ENCODE data around the gene HPS4. TPM values are rescaled to one million over a fixed set of nuclear protein-coding genes. Genes with fewer than 3 reads are reported as not detected.
"Not testable (repeated sequence)": the region's sequence is repeated elsewhere in the genome, so short reads cannot be mapped to it uniquely, and the experiment has no call there.

Gene HPS4
- total RNA-seq, 2 donors from 2014 or later: 50.5 to 62.2 TPM

- H3K4me3 Mint-ChIP-seq: peak within 1 kb of the TSS; percentile 87 to 93
- no peaks in the 10 kb centered on the region for H3K9me3 Mint-ChIP-seq
- H3K36me3 Mint-ChIP-seq (ENCODE audit: insufficient read depth in 2 of 2): peaks cover 5 to 6% of the 10 kb centered on the region in 2 donors
- ATAC-seq (replicated peaks in 1 of 2) (peak; percentile 86 to 88), DNase-seq (peak; percentile 85 to 87)
- H3K27me3 Mint-ChIP-seq (ENCODE audit: low read depth): peaks cover 17% of the 10 kb centered on the region
- peaks cover 51% of the 10 kb centered on the region for H3K4me1 Mint-ChIP-seq (ENCODE audit: low read depth)
- peak within 1 kb of the TSS; percentile 92 for H3K27ac Mint-ChIP-seq
These were observed 54.8 kb downstream of the HPS4 start, which contains the start of gene ASPHD2 for GRCh38 chr22:26428515-26429457. ASPHD2 (plus strand) TSS chr22:26429260; CDS start chr22:26433616, 4,356 bp downstream.

GRCh38 chr22:26426924-26427323 lies 56.7 kb downstream of the HPS4 start:
- H3K4me1 Mint-ChIP-seq (ENCODE audit: low read depth): peaks cover 41% of the 10 kb centered on the region
- ATAC-seq (replicated peaks in 1 of 2) (no peak), DNase-seq (no peak)
- H3K27ac Mint-ChIP-seq: peak overlapping the region; percentile 88
- H3K4me3 Mint-ChIP-seq: peak overlapping the region; percentile 52 to 74
- peaks cover 3 to 9% of the 10 kb centered on the region in 2 donors for H3K36me3 Mint-ChIP-seq (ENCODE audit: insufficient read depth in 2 of 2)
- peaks cover 1 to 3% of the 10 kb centered on the region in 2 donors for H3K9me3 Mint-ChIP-seq
- H3K27me3 Mint-ChIP-seq (ENCODE audit: low read depth): peaks cover 17% of the 10 kb centered on the region

GRCh38 chr22:26418620-26419019 lies 65.0 kb downstream of the HPS4 start:
- DNase-seq (no peak), ATAC-seq (replicated peaks in 1 of 2) (no peak)
- Mint-ChIP-seq H3K9me3 (peaks cover 1 to 3% of the 10 kb centered on the region in 2 donors), H3K4me1 (ENCODE audit: low read depth) (no peaks in the 10 kb centered on the region), H3K4me3 (no peak overlapping the region), H3K27ac (no peak overlapping the region), H3K27me3 (ENCODE audit: low read depth) (peaks cover 21% of the 10 kb centered on the region), H3K36me3 (ENCODE audit: insufficient read depth in 2 of 2) (peaks cover 0 to 4% of the 10 kb centered on the region in 2 donors)

GRCh38 chr22:26417406-26417805 lies 66.2 kb downstream of the HPS4 start:
- peaks cover 21% of the 10 kb centered on the region for H3K27me3 Mint-ChIP-seq (ENCODE audit: low read depth)
- H3K9me3 Mint-ChIP-seq: peaks cover 0 to under 1% of the 10 kb centered on the region in 2 donors
- H3K27ac Mint-ChIP-seq: no peak overlapping the region
- no peak for ATAC-seq (replicated peaks in 1 of 2)
- no peak overlapping the region for H3K4me3 Mint-ChIP-seq
- DNase-seq: no peak
- H3K36me3 Mint-ChIP-seq (ENCODE audit: insufficient read depth in 2 of 2): no peaks in the 10 kb centered on the region
- H3K4me1 Mint-ChIP-seq (ENCODE audit: low read depth): no peaks in the 10 kb centered on the region

- Mint-ChIP-seq H3K9me3 (no peaks in the 10 kb centered on the region), H3K4me1 (ENCODE audit: low read depth) (no peaks in the 10 kb centered on the region), H3K27ac (no peak overlapping the region), H3K36me3 (ENCODE audit: insufficient read depth in 2 of 2) (no peaks in the 10 kb centered on the region), H3K4me3 (no peak overlapping the region), H3K27me3 (ENCODE audit: low read depth) (peaks cover 21% of the 10 kb centered on the region)
- ATAC-seq (replicated peaks in 1 of 2): no peak
- no peak for DNase-seq
These were observed 66.8 kb downstream of the HPS4 start for GRCh38 chr22:26416670-26417276.

- ATAC-seq (replicated peaks in 1 of 2) (no peak), DNase-seq (no peak)
- Mint-ChIP-seq H3K9me3 (no peaks in the 10 kb centered on the region), H3K4me1 (ENCODE audit: low read depth) (no peaks in the 10 kb centered on the region), H3K27me3 (ENCODE audit: low read depth) (peaks cover 21% of the 10 kb centered on the region), H3K4me3 (no peak overlapping the region), H3K27ac (no peak overlapping the region), H3K36me3 (ENCODE audit: insufficient read depth in 2 of 2) (no peaks in the 10 kb centered on the region)
These were observed 67.3 kb downstream of the HPS4 start for GRCh38 chr22:26416256-26416655.

- no peak overlapping the region for H3K4me3 Mint-ChIP-seq
- DNase-seq: no peak
- no peaks in the 10 kb centered on the region for H3K9me3 Mint-ChIP-seq
These were observed 69.2 kb downstream of the HPS4 start for GRCh38 chr22:26414347-26414746.

GRCh38 chr22:26410386-26410785 lies 73.2 kb downstream of the HPS4 start:
- H3K36me3 Mint-ChIP-seq (ENCODE audit: insufficient read depth in 2 of 2): no peaks in the 10 kb centered on the region
- H3K9me3 Mint-ChIP-seq: no peaks in the 10 kb centered on the region
- no peaks in the 10 kb centered on the region for H3K4me1 Mint-ChIP-seq (ENCODE audit: low read depth)
- peaks cover 6% of the 10 kb centered on the region for H3K27me3 Mint-ChIP-seq (ENCODE audit: low read depth)
- no peak overlapping the region for H3K4me3 Mint-ChIP-seq
- DNase-seq (no peak), ATAC-seq (replicated peaks in 1 of 2) (no peak)
- no peak overlapping the region for H3K27ac Mint-ChIP-seq

More at GRCh38 chr22:26414347-26414746, 69.2 kb downstream of the HPS4 start:
- Mint-ChIP-seq H3K27me3 (ENCODE audit: low read depth) (peaks cover 25% of the 10 kb centered on the region), H3K27ac (no peak overlapping the region), H3K36me3 (ENCODE audit: insufficient read depth in 2 of 2) (no peaks in the 10 kb centered on the region), H3K4me1 (ENCODE audit: low read depth) (no peaks in the 10 kb centered on the region)
- ATAC-seq (replicated peaks in 1 of 2): peak in 1 of 2 donors; percentile 25

- ATAC-seq (replicated peaks in 1 of 2) (no peak), DNase-seq (no peak)
- Mint-ChIP-seq H3K4me1 (ENCODE audit: low read depth) (peaks cover 1% of the 10 kb centered on the region), H3K27ac (no peak overlapping the region), H3K36me3 (ENCODE audit: insufficient read depth in 2 of 2) (no peaks in the 10 kb centered on the region), H3K9me3 (no peaks in the 10 kb centered on the region), H3K27me3 (ENCODE audit: low read depth) (peaks cover 11% of the 10 kb centered on the region), H3K4me3 (no peak overlapping the region)
These were observed 73.8 kb downstream of the HPS4 start for GRCh38 chr22:26409719-26410335.

GRCh38 chr22:26408562-26409220 lies 74.9 kb downstream of the HPS4 start:
- not testable (repeated sequence) for H3K27ac Mint-ChIP-seq; ATAC-seq (replicated peaks in 1 of 2); DNase-seq; H3K36me3 Mint-ChIP-seq (ENCODE audit: insufficient read depth in 2 of 2); H3K4me3 Mint-ChIP-seq; H3K9me3 Mint-ChIP-seq
- H3K4me1 Mint-ChIP-seq (ENCODE audit: low read depth): peaks cover 11% of the 10 kb centered on the region
- peaks cover 18% of the 10 kb centered on the region for H3K27me3 Mint-ChIP-seq (ENCODE audit: low read depth)

- Mint-ChIP-seq H3K27ac (no peak overlapping the region), H3K4me1 (ENCODE audit: low read depth) (peaks cover 21% of the 10 kb centered on the region), H3K9me3 (no peaks in the 10 kb centered on the region), H3K4me3 (no peak overlapping the region), H3K27me3 (ENCODE audit: low read depth) (peaks cover 26% of the 10 kb centered on the region), H3K36me3 (ENCODE audit: insufficient read depth in 2 of 2) (no peaks in the 10 kb centered on the region)
- ATAC-seq (replicated peaks in 1 of 2) (no peak), DNase-seq (no peak)
These were observed 77.5 kb downstream of the HPS4 start for GRCh38 chr22:26406118-26406517.

GRCh38 chr22:26404851-26405421 lies 78.6 kb downstream of the HPS4 start:
- Mint-ChIP-seq H3K36me3 (ENCODE audit: insufficient read depth in 2 of 2) (no peaks in the 10 kb centered on the region), H3K27me3 (ENCODE audit: low read depth) (peaks cover 26% of the 10 kb centered on the region), H3K4me3 (peak overlapping the region; percentile 33 to 35), H3K27ac (no peak overlapping the region), H3K9me3 (no peaks in the 10 kb centered on the region), H3K4me1 (ENCODE audit: low read depth) (peaks cover 21% of the 10 kb centered on the region)
- ATAC-seq (replicated peaks in 1 of 2) (no peak), DNase-seq (no peak)

Measured in activated T-cell treated with anti-CD3 and anti-CD28 coated beads, Interleukin-2, amount 50 U/mL, for 72 hours (primary cell).